MM.1S (cell line): Measurements from ENCODE around the gene COLEC12.

Experiments
- DNase-seq: peaks from one replicate; pipeline ENCODE4 v3.0.0-alpha.2; 2015
- H2AFZ ChIP-seq: fragments of 300-600 bp; sonication (generic); 2 replicates; pipeline ENCODE4 v1.6.0; 2016; ENCODE audit warnings: antibody characterized with exemption, low read length
- H3F3A ChIP-seq: fragments of 300-600 bp; sonication (generic); 2 replicates; pipeline ENCODE4 v1.6.1; 2016; ENCODE audit warnings: mild to moderate bottlenecking, antibody characterized with exemption, low read length, moderate library complexity, mixed read lengths; ENCODE audit not compliant: insufficient read depth
- H3K27ac ChIP-seq: fragments of 300-600 bp; sonication (generic); 2 replicates; pipeline ENCODE4 v1.5.1; 2016; ENCODE audit warnings: mild to moderate bottlenecking, low read length
- H3K27me3 ChIP-seq: fragments of 300-600 bp; sonication (generic); replicated peaks from 2 replicates; pipeline ENCODE4 v1.6.0; 2016; ENCODE audit warnings: low read length; ENCODE audit not compliant: insufficient read depth
- H3K36me3 ChIP-seq: fragments of 300-600 bp; sonication (generic); replicated peaks from 2 replicates; pipeline ENCODE4 v1.6.1; 2016; ENCODE audit warnings: mild to moderate bottlenecking, low read length, mixed read lengths; ENCODE audit not compliant: insufficient read depth
- H3K4me1 ChIP-seq: fragments of 300-600 bp; sonication (generic); 2 replicates; pipeline ENCODE4 v1.6.1; 2016; ENCODE audit warnings: low read length, mixed read lengths
- H3K4me2 ChIP-seq: fragments of 300-600 bp; sonication (generic); 2 replicates; pipeline ENCODE4 v1.6.0; 2016; ENCODE audit warnings: low read depth, low read length
- H3K4me3 ChIP-seq: fragments of 300-600 bp; sonication (generic); 2 replicates; pipeline ENCODE4 v1.5.1; 2016; ENCODE audit warnings: low read length, mixed read lengths
- H3K79me2 ChIP-seq: fragments of 300-600 bp; sonication (generic); 2 replicates; pipeline ENCODE4 v1.6.1; 2016; ENCODE audit warnings: mixed run types, low read length, mixed read lengths
- H3K9ac ChIP-seq: fragments of 300-600 bp; sonication (generic); 2 replicates; pipeline ENCODE4 v1.6.1; 2016; ENCODE audit warnings: low read length, mixed read lengths
- H3K9me2 ChIP-seq: fragments of 300-600 bp; sonication (generic); replicated peaks from 2 replicates; pipeline ENCODE4 v1.6.1; 2016; ENCODE audit warnings: mild to moderate bottlenecking, low read length, mixed read lengths; ENCODE audit not compliant: insufficient read depth
- H3K9me3 ChIP-seq: fragments of 300-600 bp; sonication (generic); replicated peaks from 2 replicates; pipeline ENCODE4 v1.6.1; 2016; ENCODE audit warnings: mild to moderate bottlenecking, low read length, mixed read lengths; ENCODE audit not compliant: insufficient read depth
- H4K20me1 ChIP-seq: fragments of 300-600 bp; sonication (generic); 2 replicates; pipeline ENCODE4 v1.6.1; 2016; ENCODE audit warnings: mild to moderate bottlenecking, low read length, moderate library complexity, mixed read lengths; ENCODE audit not compliant: insufficient read depth
- EZH2 ChIP-seq: fragments of 300-600 bp; sonication (generic); optimal IDR thresholded peaks from 2 replicates; pipeline ENCODE3; 2017; ENCODE audit warnings: low read depth, mild to moderate bottlenecking, antibody characterized with exemption, low read length, mixed read lengths
- EZH2phosphoT487 ChIP-seq: fragments of 300-600 bp; sonication (generic); IDR thresholded peaks from 2 replicates; pipeline ENCODE4 v1.6.1; 2018; ENCODE audit warnings: antibody characterized with exemption, low read length
- TF ChIP-seq, protein P1 (sequence below): fragments of 300-600 bp; sonication (generic); IDR thresholded peaks from 2 replicates; pipeline ENCODE4 v1.5.1; 2016; ENCODE audit warnings: antibody characterized with exemption, low read length, mixed read lengths

Gene COLEC12

GRCh38 chr18:398935-399630 is 101.4 kb downstream of the COLEC12 start:
- no peaks in the 10 kb centered on the region for H3K27me3 ChIP-seq
- H2AFZ ChIP-seq = no peak overlapping the region
- TF ChIP-seq EZH2phosphoT487 (no peak), EZH2 (no peak)
- TF ChIP-seq, protein P1, sequence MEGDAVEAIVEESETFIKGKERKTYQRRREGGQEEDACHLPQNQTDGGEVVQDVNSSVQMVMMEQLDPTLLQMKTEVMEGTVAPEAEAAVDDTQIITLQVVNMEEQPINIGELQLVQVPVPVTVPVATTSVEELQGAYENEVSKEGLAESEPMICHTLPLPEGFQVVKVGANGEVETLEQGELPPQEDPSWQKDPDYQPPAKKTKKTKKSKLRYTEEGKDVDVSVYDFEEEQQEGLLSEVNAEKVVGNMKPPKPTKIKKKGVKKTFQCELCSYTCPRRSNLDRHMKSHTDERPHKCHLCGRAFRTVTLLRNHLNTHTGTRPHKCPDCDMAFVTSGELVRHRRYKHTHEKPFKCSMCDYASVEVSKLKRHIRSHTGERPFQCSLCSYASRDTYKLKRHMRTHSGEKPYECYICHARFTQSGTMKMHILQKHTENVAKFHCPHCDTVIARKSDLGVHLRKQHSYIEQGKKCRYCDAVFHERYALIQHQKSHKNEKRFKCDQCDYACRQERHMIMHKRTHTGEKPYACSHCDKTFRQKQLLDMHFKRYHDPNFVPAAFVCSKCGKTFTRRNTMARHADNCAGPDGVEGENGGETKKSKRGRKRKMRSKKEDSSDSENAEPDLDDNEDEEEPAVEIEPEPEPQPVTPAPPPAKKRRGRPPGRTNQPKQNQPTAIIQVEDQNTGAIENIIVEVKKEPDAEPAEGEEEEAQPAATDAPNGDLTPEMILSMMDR = no peak
- H3K9ac ChIP-seq = no peak overlapping the region
- no peaks in the 10 kb centered on the region for H3K9me2 ChIP-seq
- H3F3A ChIP-seq = no peaks in the 10 kb centered on the region
- no peak overlapping the region for H3K27ac ChIP-seq
- H3K4me3 ChIP-seq = no peak overlapping the region
- H3K4me2 ChIP-seq = no peak overlapping the region
- no peaks in the 10 kb centered on the region for H3K9me3 ChIP-seq
- no peaks in the 10 kb centered on the region for H3K4me1 ChIP-seq
- H3K79me2 ChIP-seq = no peaks in the 10 kb centered on the region
- no peaks in the 10 kb centered on the region for H4K20me1 ChIP-seq
- no peak for DNase-seq
- H3K36me3 ChIP-seq = no peaks in the 10 kb centered on the region

GRCh38 chr18:396556-396955 is 103.9 kb downstream of the COLEC12 start:
- Histone ChIP-seq H3K36me3 (no peaks in the 10 kb centered on the region), H3K4me2 (no peak overlapping the region), H3K79me2 (no peaks in the 10 kb centered on the region), H3K9ac (no peak overlapping the region), H3K9me2 (no peaks in the 10 kb centered on the region), H3K4me3 (no peak overlapping the region), H3K27me3 (no peaks in the 10 kb centered on the region), H2AFZ (no peak overlapping the region), H3F3A (no peaks in the 10 kb centered on the region), H3K27ac (no peak overlapping the region), H4K20me1 (no peaks in the 10 kb centered on the region), H3K9me3 (no peaks in the 10 kb centered on the region), H3K4me1 (no peaks in the 10 kb centered on the region)
- no peak for DNase-seq
- TF ChIP-seq EZH2 = no peak
- TF ChIP-seq, protein P1 = no peak
- TF ChIP-seq EZH2phosphoT487 = no peak

DNA sequence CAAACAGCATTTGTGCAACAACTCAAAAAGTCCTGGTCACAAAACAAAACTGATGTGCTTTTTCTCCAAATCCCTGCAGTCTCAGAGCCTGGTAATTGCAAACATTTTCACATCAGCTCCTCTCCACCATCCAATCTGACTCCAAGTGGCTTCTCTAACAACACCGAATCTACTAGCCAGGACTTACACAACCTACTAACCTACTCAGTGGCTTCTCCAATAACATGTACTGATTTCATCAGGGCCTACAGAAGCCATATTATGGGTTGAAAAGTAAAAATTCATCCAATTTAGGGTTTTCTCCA is 104.3 kb downstream of the COLEC12 start:
- no peak for TF ChIP-seq EZH2
- TF ChIP-seq EZH2phosphoT487 = no peak
- TF ChIP-seq, protein P1 = no peak
- Histone ChIP-seq H3K9ac (no peak overlapping the region), H2AFZ (no peak overlapping the region), H3K27me3 (no peaks in the 10 kb centered on the region), H3K36me3 (no peaks in the 10 kb centered on the region), H3K4me1 (no peaks in the 10 kb centered on the region), H3K9me2 (no peaks in the 10 kb centered on the region), H3K79me2 (no peaks in the 10 kb centered on the region), H3K4me2 (no peak overlapping the region), H3K4me3 (no peak overlapping the region), H4K20me1 (no peaks in the 10 kb centered on the region), H3K9me3 (no peaks in the 10 kb centered on the region), H3F3A (no peaks in the 10 kb centered on the region), H3K27ac (no peak overlapping the region)
- DNase-seq = no peak
